Uterus (tissue), 2 donors: Measurements from ENCODE around the gene AUTS2.

Source experiments
- POLR2A ChIP-seq, 2 donors: fragments of 450-650 bp; IDR thresholded peaks; one replicate each; pipeline ENCODE4 v1.6.1; 2016; ENCODE audit warnings: antibody characterized with exemption in 2 of 2, mild to moderate bottlenecking in 1 of 2, moderate library complexity in 1 of 2
- TF ChIP-seq, protein P1 (sequence below), 4 experiments: fragments of 200-600 bp in 2 of 4; fragments of 450-650 bp in 2 of 4; sonication (generic) in 2 of 4; IDR thresholded peaks; one replicate each; pipeline ENCODE4 v1.5.1; 2016 to 2019; ENCODE audit warnings: antibody characterized with exemption in 4 of 4, mild to moderate bottlenecking in 2 of 4, moderate library complexity in 1 of 4

DNA sequence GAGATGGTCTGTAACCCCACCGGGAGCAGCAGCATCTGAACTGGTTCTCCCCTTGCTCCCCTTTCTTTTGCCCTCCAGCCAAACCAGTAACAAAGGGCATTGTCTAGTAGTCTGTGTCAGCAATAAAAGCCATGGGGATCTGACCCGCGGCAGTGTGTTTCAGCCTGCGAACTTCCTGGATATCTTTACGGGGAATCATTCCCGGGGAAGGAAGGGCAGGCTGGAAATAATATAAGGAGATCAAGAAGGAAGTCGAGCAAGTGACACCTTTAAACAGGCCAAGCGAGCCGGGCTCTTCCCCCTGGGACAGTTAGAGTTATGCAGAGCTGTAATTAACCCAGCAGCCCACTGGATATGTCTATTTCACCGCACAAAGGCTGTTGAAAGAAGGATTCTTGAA is 872.5 kb downstream of the AUTS2 start:
- TF ChIP-seq, protein P1, sequence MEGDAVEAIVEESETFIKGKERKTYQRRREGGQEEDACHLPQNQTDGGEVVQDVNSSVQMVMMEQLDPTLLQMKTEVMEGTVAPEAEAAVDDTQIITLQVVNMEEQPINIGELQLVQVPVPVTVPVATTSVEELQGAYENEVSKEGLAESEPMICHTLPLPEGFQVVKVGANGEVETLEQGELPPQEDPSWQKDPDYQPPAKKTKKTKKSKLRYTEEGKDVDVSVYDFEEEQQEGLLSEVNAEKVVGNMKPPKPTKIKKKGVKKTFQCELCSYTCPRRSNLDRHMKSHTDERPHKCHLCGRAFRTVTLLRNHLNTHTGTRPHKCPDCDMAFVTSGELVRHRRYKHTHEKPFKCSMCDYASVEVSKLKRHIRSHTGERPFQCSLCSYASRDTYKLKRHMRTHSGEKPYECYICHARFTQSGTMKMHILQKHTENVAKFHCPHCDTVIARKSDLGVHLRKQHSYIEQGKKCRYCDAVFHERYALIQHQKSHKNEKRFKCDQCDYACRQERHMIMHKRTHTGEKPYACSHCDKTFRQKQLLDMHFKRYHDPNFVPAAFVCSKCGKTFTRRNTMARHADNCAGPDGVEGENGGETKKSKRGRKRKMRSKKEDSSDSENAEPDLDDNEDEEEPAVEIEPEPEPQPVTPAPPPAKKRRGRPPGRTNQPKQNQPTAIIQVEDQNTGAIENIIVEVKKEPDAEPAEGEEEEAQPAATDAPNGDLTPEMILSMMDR (IDR thresholded peaks at IDR 0.05), result no peak
- no peak for TF ChIP-seq POLR2A (IDR thresholded peaks at IDR 0.05)
